Measurements from ENCODE around the gene CEACAM18.
"Not testable (repeated sequence)": the region's sequence is repeated elsewhere in the genome, so short reads cannot be mapped to it uniquely, and the experiment has no call there.

DNA sequence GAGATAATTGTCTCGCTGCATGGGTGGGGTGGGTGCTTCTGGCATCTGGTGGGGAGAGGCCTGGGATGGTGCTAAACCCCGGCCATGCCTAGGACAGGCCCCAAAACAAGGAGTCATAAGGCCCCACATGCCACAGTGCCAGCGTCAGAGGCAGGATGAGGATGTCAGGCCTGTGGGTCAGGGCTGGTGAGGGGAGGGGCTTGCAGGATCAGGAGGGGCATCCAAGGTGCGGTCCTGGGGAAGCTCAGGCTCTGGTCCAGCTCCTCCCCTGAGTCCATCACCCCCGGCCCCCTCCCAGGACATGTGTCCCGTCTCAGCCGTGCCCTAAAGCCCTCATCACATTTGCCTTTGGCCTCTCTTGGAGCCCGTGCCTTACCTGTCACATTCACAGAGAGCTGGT is 22.6 kb downstream of the CEACAM18 start:
- TF ChIP-seq POLR2A (IDR thresholded peaks at IDR 0.05): not testable (repeated sequence)
- TF ChIP-seq, protein P1, sequence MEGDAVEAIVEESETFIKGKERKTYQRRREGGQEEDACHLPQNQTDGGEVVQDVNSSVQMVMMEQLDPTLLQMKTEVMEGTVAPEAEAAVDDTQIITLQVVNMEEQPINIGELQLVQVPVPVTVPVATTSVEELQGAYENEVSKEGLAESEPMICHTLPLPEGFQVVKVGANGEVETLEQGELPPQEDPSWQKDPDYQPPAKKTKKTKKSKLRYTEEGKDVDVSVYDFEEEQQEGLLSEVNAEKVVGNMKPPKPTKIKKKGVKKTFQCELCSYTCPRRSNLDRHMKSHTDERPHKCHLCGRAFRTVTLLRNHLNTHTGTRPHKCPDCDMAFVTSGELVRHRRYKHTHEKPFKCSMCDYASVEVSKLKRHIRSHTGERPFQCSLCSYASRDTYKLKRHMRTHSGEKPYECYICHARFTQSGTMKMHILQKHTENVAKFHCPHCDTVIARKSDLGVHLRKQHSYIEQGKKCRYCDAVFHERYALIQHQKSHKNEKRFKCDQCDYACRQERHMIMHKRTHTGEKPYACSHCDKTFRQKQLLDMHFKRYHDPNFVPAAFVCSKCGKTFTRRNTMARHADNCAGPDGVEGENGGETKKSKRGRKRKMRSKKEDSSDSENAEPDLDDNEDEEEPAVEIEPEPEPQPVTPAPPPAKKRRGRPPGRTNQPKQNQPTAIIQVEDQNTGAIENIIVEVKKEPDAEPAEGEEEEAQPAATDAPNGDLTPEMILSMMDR (IDR thresholded peaks at IDR 0.05): not testable (repeated sequence)

Measured in body of pancreas (tissue), 4 donors.